Glomerular visceral epithelial cell (primary cell): ENCODE measurements around the gene POU3F3.

ENCODE experiments used
- DNase-seq: peaks from one replicate; pipeline ENCODE4 v3.0.0-alpha.2; 2016; ENCODE audit errors: extremely low spot score

POU3F3 gene

GRCh38 chr2:104861351-104862057, 7.6 kb downstream of the POU3F3 start:
- DNase-seq, result no peak

DNA sequence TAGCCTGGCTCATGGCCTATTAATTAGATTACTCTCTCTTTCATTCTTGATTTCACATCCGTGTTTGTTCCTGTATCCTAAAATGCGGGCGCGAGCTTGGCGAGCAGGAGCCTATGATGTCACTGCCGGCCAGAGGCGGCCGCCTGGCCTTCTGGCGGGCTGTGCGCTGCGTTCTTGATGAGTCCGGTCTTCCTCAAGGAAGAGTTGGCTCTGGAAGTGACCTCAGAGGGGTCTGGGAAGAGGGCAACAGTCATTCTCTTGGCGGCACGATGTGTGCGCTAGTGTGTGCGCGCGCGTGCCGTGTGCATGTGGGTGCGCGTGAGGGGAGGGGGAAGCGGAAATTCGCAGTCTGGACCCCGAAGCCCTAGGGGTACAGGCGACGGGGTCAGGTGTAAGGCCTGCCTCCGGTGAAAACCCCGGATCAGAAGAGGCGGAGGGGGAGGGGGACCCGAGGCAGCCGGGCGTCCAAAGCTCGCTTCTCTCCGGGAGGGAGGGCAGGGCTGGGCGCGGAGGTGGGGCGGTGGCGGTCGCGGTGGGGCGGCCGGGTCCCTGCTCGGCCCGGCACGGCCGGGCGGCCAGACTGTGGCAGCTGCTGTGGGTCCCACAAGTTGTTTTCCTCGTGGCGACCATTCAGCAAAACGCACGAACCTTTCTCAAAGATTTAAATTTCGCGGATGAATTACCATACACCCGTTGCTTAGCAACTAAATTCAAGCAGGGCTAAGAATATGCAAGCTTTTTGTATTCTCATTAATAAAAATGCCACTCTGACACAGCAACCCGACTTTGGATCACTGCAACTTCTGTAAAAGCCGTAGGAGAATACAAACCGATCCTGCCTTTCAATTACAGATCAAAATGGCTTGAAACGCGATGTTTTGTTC, 8.4 kb downstream of the POU3F3 start:
- no peak for DNase-seq

GRCh38 chr2:104863146-104863467, 9.2 kb downstream of the POU3F3 start:
- DNase-seq, result no peak

DNA sequence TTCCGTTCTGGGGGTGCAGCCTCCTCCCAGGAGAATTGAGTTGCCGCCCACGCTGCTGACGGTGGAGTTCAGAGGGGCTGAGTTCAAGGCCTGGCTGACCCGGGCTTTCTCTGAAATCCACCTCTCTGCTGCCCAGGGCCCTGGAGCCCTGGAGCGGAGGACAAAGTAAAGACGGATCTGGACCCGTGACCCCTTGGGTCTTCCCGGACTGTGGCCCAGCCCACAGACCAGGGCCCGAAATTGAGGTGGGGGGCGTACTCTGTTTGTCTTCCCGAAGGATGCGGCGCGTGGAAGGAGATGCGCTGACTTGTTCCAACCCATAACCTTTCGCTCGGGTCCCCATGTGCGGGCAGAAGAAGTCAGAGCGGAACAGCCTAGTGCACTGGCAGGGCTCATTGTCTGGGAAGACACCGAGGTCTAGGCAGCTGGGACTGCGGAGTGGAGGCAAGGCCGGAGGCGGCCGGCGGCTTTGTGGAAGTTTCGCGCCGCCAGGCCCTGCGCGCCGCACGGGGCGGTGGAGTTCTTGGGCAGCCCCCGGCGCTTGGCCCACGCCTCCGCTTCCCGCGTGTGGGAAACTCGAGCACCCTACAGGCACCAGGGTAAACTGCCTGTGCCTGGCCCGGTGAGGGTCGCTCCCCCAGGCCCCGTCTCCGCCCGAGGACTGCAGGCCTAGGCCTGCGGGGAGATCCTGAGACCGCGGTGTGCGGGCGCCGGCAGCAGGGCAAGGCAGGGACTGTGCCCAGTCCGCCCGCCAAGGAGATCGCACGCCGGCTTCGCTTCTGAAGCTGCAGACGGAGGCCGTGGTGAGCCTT, 9.8 kb downstream of the POU3F3 start:
- DNase-seq, result no peak

- no peak for DNase-seq
Observed at GRCh38 chr2:104864280-104865095, 10.6 kb downstream of the POU3F3 start.

GRCh38 chr2:104865096-104865470, 11.2 kb downstream of the POU3F3 start:
- no peak for DNase-seq

DNA sequence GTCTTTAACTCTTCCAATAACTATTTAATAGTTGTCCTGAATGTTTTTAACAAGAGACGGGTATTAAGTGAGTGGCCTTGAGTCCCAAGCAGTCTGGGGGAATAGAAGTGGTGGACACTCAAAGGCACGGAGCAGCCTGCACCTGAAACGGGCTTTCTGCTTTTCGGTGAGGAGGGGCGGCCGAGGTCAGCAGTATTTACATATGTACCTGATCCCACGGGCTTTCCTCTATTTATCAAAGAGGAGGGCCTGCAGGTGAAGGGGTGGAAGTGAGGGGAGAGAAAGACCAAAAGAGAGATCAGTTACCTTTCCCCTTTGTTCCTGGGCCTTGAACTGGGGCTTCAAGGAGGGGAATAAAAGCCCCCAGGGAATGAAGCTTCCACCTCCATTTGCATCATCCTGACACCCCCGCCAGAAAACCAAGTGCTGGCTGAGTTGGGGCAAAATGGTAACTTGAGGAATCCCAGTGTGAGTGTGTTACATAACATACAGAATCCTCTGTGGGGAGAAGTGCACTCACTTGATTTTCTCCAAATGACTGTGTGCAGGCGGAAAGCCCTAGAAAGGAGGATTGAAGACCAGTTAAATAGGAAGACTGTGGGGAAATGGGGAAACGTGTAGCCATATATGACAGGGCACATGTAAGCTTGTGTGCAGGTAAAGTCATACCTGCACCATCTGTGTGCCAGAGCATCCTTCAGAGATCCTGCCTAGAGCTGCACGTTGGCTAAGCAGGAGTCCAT, 12.4 kb downstream of the POU3F3 start:
- no peak for DNase-seq

DNA sequence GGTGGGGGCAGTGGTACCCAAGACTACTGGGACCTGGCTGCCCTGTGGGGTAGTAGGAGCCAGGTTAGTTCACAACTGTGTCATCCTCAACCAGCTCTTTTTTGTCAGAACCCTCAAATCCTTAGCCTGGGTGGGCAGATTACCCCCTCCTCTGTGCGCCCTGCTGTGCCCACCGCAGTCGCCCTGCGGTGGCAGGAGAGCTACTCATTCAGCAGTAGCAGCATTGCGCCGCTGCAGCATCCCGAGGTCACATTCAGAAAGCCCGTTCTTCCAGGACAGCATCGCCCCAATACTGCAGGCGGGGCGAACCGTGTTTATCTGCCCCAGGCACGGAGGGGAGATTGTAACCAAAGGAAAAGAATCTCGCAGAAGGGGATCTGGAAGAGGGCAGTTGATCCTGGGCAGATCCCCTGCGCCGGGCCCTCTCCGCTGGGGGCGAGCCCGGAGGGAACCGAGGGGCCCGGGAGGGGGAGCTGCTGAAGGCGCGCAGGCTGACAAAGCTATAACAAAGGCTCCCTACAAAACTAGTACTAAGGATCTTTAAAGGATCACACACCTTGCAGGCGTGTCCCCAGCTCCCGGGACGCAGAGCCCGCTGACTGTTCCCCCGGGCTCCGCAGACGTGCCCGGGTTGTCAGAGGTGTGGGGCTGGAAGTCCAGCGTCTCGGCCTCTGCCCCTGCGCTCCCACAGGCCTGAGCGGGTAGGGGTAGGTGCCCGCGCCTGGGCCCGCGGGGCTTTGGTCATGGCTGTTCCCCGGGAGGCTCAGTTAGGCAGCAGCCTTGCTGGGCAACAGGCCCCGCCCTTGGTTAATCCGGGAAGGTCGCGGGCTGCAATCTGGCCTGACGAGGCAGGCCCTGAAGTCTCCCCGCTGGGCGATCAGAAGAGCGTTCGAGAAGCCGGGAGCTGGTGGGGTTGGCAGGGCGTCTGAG, 13.2 kb downstream of the POU3F3 start:
- DNase-seq, result no peak

DNA sequence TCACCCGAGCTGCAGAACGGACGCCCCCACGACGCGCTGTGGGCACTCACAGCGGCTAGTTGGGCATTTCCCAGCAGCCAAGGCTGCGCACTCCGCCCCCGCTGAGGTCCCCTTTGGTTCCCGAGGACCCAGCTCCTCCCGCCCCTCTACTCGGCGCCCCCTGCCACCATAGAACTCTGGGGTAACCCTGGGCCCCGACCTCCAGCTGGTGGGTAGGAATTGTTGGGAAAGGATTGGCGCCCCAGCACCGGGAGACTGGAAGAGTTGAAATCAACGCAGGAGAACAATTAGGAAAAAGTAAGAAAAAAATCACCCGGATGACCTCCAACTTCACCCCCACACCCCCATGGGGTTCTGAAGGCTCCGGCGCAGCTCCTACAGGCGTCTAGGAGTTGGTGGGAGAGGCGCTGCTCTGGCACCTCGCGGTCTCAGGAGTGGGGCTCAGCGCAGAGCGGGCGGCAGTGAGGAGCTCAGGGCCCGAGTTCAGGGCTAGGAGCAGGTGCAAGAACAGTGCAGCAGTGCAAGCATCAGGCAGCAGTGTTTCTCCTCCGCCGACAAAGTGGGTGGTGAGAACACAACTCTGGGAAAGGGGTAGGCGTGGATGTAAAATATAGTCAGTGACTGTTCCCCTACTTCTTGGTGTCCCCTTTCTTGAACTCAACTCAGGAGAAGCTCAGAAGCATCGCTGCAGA, 14.0 kb downstream of the POU3F3 start:
- DNase-seq, result no peak

DNA sequence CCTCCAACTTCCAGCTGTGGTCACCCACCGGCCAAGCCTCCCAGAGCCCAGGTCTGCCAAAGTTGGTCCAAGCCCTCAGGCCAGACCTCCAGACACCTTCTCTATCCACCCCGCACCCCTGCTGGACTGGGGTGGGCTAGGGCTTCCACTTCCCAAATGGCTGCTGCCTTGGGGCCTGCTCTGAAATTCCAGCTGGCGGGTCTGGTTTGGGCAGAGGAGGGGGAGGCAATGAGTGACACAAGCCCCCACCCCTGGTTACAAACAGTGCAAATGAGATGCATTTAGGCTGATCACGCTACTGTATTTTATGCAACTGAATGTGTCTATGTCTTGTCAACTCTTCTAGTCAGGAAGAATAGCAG, 14.6 kb downstream of the POU3F3 start:
- no peak for DNase-seq

DNA sequence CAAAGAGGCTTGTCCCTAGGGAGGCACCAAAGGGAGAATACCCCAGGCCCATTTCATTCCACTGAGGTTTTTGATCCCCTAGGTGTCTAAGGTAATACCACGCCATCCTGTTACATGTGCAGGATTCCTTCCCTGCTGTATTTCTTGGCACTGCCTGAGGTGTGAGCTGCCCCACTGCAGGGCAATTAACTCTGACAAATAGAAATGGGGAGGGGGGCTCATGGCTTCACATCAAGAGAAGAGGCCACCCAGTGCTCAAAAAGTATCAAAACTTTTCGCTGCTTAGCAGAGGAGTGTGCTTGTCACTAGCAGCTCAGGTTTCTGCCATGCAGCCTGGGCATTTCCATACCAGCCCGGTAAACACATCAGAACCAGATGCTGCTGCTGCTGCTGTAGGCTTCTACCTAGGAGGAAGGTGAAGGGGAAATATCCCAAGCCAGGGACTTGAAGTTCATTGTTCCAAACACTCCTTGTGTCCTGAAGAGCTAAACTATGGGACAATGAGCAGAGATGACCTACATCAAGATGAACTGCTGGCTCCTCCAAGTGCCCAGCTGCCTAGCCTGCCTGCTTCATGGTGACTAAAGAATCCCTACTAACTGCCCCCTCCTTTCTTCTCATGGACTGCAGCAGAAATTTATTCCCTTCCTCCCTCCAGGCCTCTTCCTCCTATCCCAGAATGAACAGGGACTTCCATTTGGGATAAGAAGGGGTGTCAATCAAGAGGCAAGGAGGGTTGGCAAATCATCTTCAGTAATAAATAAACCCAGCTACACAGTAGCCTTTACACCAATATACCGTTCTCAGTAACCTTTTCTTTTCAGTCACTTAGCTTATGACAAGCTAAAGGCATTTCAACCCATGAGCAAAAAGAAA, 16.4 kb downstream of the POU3F3 start:
- no peak for DNase-seq

DNA sequence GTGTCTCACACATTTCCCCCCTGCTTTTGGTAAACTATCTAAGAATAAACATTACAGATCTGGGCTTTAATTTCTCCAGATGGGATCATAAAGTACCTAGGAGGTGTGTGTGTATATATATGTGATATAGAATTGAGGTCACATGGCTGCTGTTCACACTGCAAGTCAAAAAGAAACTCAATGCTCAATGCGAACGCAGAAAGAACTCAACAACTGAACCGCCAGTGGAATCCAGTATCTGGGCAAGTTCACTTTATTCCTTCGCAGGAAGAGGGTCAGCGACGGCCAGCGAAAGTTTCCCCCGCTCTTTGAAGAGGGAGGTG, 17.7 kb downstream of the POU3F3 start:
- no peak for DNase-seq

DNA sequence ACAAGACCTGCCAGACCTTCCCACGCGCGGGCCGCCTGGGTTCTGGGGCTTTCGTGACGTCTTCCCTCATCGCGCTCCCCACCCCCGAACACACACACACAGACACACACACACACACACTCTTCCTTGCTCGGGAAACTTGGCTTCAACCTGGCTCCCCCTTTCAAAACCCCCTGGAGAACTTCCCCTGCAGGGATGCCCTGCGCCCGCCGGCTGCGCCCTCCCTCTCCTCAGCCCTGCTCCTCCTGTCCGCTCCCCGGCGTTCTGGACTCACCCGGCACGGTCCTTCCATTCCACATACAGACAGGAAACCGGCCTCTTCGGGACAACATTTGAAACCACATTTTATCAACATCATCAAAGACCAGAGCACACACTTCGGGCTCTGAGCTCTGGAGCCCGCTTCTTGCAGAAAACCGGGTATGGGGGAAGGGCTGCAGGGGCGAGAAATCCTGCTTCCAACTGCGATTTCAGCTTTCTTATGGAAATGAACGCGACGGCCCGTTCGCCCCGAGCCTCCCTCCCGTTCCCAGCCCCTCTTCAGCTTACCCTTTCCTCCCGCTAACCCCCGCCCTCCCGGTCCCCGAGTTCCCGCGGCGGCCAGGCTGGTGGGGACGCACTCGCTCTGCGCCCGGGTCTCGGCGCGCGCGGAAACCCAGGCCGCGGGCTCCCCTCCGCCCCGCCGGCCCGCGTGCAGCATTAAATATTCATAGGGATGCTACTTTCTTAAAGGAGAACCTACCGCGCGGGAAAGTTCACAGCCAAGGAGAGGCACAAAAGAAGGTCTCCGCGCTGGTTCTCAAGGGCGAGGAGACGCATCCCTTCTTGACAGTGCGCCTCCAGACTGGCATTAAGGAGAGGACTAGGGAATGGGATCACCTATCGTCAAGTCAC, 18.3 kb downstream of the POU3F3 start:
- no peak for DNase-seq

DNA sequence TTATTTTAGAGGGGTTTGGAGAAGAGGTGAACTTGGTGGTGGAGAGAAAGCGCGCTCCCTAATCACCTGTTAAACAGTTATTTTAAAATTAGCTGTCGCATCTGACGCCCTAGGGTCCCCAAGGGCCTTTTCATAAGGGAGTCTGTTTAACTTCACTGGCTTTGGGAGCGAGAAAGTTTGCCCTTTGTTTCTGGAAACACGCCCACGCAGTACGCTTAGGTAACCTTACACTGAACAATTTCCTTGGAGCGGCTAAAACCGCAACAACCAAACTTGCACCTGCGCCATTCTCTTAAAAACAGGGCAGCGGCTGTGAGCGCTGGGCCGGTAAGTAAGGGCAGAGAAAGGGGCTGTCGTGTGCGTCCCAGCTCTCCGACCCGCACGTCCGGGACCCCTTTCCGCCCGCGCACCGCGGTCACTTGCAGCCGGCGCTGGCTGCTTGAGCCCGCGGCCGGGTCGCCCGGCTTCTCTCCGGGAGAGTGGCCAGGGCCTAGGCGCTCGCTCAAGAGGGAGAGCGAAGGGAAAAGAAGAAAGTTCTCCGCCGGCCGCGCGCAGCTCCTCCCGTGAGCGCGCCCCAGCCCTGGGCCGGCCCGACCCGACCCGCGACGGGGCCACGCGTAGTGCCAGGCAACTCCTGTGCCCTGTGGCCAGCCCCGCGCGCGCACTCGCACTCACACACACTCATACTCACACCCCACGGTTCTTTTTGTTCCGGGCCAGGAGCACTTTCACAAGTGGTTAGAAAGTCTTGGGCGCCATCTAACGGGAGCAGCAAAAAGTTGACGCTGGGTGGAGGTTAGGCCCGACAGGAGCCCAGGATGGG, 19.2 kb downstream of the POU3F3 start:
- DNase-seq, result peak; percentile 64

DNA sequence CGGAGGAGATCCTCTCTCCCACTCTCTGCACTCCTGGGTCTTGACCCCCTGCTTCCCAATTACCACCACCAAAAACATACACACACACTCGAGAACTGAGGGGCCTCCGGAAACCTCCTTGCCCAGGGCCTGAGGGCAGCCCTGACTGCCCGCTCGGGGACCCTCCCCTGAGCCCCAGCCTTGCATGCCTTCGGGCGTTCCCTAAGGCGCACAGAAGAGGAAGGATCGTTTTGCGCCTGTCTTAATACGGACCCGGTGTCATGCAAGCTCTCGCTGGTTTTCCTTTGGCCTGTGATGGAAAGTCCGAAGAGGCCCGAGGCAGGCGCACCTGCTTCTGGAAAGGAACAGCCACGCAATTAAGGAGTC, 19.8 kb downstream of the POU3F3 start:
- no peak for DNase-seq

- no peak for DNase-seq
Observed at GRCh38 chr2:104874230-104874629, 20.3 kb downstream of the POU3F3 start.

DNA sequence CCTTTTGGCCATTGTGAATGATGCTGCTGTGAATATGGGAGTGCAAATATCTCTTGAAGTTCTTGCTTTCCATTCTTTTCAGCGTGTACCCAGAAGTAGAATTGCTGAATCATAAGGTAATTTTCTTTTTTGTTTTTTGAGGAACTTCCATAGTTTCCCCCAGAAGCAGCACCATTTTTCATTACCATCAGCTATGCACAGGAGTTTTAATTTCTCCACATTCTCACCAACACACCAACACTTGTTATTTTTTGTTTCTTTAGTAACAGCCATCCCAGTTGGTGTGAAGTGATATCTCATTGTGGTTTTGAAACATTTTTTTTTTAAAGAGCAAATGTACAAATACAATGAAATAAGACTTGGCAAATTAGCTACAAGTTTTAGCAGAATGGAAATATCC, 21.3 kb downstream of the POU3F3 start:
- no peak for DNase-seq
